ENCODE measurements around the gene SARS1. TPM values are rescaled to one million over a fixed set of nuclear protein-coding genes. Genes with fewer than 3 reads are reported as not detected.

Gene SARS1
- total and polyA plus RNA-seq, 2 of the 13 experiments (the other 11 are each of a cell fraction or from before 2014, with no cell fraction given) = 103 to 134 TPM

GRCh38 chr1:109214695-109215623 lies 1.2 kb downstream of the SARS1 start (continued):
- no peak for TF ChIP-seq ZNF407 (CRISPR knock-in tag; IDR thresholded peaks at IDR 0.05; ENCODE audit: not compliant biosample characterization)
- TF ChIP-seq SAP130 (CRISPR knock-in tag; IDR thresholded peaks at IDR 0.05; ENCODE audit: low read depth) = peak; percentile 74
- no peak for TF ChIP-seq TRIM24 (CRISPR knock-in tag; IDR thresholded peaks at IDR 0.05)
- no peak for TF ChIP-seq ZKSCAN1 (IDR thresholded peaks at IDR 0.05; ENCODE audit: low read length)
- TF ChIP-seq TFAP4 (IDR thresholded peaks at IDR 0.05; ENCODE audit: borderline replicate concordance, low read depth) = peak; percentile 25; the same call in 1 of the 2 replicates
- TF ChIP-seq RBAK (CRISPR knock-in tag; IDR thresholded peaks at IDR 0.05) = no peak
- peak; percentile 96 to 100 for TF ChIP-seq ATF4 (CRISPR knock-in tag; IDR thresholded peaks at IDR 0.05)
- no peak for TF ChIP-seq KLF15 (CRISPR knock-in tag; IDR thresholded peaks at IDR 0.05; ENCODE audit: borderline replicate concordance)
- TF ChIP-seq ZNF609 (CRISPR knock-in tag; IDR thresholded peaks at IDR 0.05; ENCODE audit: borderline replicate concordance) = no peak
- no peak for TF ChIP-seq ZNF83 (CRISPR knock-in tag; IDR thresholded peaks at IDR 0.05; ENCODE audit: borderline replicate concordance)
- no peak for TF ChIP-seq TEAD3 (CRISPR knock-in tag; optimal IDR thresholded peaks at IDR 0.05; ENCODE audit: borderline replicate concordance)
- no peak for TF ChIP-seq ZSCAN22 (CRISPR knock-in tag; IDR thresholded peaks at IDR 0.05)
- no peak for TF ChIP-seq SSRP1 (CRISPR knock-in tag; IDR thresholded peaks at IDR 0.05)

All from HepG2 (cell line).